Measurements from ENCODE around the gene HEPACAM.

- TF ChIP-seq TAF1 (IDR thresholded peaks at IDR 0.05; ENCODE audit: low read depth, low read length) = no peak
- no peak for TF ChIP-seq POLR2A (IDR thresholded peaks at IDR 0.05; ENCODE audit: low read depth, low read length)
- TF ChIP-seq POLR2AphosphoS5 (IDR thresholded peaks at IDR 0.05; ENCODE audit: low read depth, low read length) = no peak
These were observed 54.9 kb downstream of the HEPACAM start for GRCh38 chr11:124880958-124881357.

Data from GM12891 (cell line).